Thyroid gland (tissue), 4 donors: ENCODE results near the gene KDSR.

Experiments
- POLR2A ChIP-seq, 2 donors: fragments of 450-650 bp; IDR thresholded peaks; one replicate each; pipeline ENCODE4 v1.6.1; 2017; ENCODE audit warnings: antibody characterized with exemption in 2 of 2, mild to moderate bottlenecking in 2 of 2, moderate library complexity in 1 of 2
- TF ChIP-seq, protein P1 (sequence below), 6 experiments: fragments of 200-600 bp in 3 of 6; fragments of 450-650 bp in 3 of 6; sonication (generic) in 3 of 6; IDR thresholded peaks; one replicate each; pipeline ENCODE4 v1.5.1; 2016 to 2019; ENCODE audit warnings: antibody characterized with exemption in 6 of 6, mild to moderate bottlenecking in 2 of 6, inconsistent platforms in 1 of 6, moderate library complexity in 1 of 6

GRCh38 chr18:63409301-63409700, 42.3 kb upstream of the KDSR start:
- TF ChIP-seq, protein P1, sequence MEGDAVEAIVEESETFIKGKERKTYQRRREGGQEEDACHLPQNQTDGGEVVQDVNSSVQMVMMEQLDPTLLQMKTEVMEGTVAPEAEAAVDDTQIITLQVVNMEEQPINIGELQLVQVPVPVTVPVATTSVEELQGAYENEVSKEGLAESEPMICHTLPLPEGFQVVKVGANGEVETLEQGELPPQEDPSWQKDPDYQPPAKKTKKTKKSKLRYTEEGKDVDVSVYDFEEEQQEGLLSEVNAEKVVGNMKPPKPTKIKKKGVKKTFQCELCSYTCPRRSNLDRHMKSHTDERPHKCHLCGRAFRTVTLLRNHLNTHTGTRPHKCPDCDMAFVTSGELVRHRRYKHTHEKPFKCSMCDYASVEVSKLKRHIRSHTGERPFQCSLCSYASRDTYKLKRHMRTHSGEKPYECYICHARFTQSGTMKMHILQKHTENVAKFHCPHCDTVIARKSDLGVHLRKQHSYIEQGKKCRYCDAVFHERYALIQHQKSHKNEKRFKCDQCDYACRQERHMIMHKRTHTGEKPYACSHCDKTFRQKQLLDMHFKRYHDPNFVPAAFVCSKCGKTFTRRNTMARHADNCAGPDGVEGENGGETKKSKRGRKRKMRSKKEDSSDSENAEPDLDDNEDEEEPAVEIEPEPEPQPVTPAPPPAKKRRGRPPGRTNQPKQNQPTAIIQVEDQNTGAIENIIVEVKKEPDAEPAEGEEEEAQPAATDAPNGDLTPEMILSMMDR (IDR thresholded peaks at IDR 0.05), result no peak
- TF ChIP-seq POLR2A (IDR thresholded peaks at IDR 0.05), result no peak
